Fibroblast of villous mesenchyme (primary cell): ENCODE results near the gene KCNN2. TPM values are rescaled to one million over a fixed set of nuclear protein-coding genes. Genes with fewer than 3 reads are reported as not detected.

ENCODE experiments used
- DNase-seq: peaks from one replicate; pipeline ENCODE4 v3.0.0-alpha.2; 2010; ENCODE audit warnings: low read depth
- H3K4me3 ChIP-seq: 2 replicates; pipeline ENCODE4 v1.5.1; 2011; ENCODE audit warnings: low read depth, mild to moderate bottlenecking, low read length
- total RNA-seq: library from RNA; depleted of rRNA; stranded (reverse); fragments of >200 nt; gene quantifications from 2 replicates; pipeline ENCODE4 v1.2.3, GENCODE V29; 2012
- TF ChIP-seq, protein P1 (sequence below): IDR thresholded peaks from 2 replicates; pipeline ENCODE4 v1.5.1; 2012; ENCODE audit warnings: low read depth, mild to moderate bottlenecking, low read length; ENCODE audit not compliant: insufficient read depth

The KCNN2 gene
- total RNA-seq: 0.64 and 2.6 TPM in 2 replicates

DNA sequence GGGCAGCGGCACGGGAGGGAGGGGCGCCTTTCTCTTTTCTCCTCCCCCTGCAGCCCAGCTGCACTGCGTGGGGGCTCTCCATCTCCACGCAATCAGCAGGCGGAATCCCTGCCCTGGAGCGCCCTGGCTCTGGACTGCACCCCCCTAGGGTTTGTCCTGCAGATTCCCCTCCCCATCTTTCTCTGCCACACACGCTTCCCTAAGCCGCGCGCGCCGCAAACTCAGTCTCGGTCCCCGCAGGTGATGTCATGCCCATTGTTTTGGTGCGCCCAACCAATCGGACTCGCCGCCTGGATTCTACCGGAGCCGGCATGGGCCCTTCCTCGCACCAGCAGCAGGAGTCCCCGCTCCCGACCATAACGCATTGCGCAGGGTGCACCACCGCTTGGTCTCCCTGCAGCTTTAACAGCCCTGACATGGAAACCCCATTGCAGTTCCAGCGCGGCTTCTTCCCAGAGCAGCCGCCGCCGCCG, at the start of gene KCNN2:
Gene KCNN2, plus strand, starts transcription at position 347 of the 473 bp plus-strand sequence. Its CDS starts 70 bp downstream, at position 417.
- TF ChIP-seq, protein P1, sequence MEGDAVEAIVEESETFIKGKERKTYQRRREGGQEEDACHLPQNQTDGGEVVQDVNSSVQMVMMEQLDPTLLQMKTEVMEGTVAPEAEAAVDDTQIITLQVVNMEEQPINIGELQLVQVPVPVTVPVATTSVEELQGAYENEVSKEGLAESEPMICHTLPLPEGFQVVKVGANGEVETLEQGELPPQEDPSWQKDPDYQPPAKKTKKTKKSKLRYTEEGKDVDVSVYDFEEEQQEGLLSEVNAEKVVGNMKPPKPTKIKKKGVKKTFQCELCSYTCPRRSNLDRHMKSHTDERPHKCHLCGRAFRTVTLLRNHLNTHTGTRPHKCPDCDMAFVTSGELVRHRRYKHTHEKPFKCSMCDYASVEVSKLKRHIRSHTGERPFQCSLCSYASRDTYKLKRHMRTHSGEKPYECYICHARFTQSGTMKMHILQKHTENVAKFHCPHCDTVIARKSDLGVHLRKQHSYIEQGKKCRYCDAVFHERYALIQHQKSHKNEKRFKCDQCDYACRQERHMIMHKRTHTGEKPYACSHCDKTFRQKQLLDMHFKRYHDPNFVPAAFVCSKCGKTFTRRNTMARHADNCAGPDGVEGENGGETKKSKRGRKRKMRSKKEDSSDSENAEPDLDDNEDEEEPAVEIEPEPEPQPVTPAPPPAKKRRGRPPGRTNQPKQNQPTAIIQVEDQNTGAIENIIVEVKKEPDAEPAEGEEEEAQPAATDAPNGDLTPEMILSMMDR: no peak
- H3K4me3 ChIP-seq: peak within 1 kb of the TSS; percentile 57
- DNase-seq: peak; percentile 70

- TF ChIP-seq, protein P1: no peak
- no peak for DNase-seq
Observed at GRCh38 chr5:114312658-114313057, 49.2 kb upstream of the KCNN2 start.

GRCh38 chr5:114314061-114314460, 47.8 kb upstream of the KCNN2 start:
- DNase-seq: no peak
- no peak overlapping the region for H3K4me3 ChIP-seq
- TF ChIP-seq, protein P1: no peak

More at GRCh38 chr5:114312658-114313057, 49.2 kb upstream of the KCNN2 start:
- H3K4me3 ChIP-seq: no peak overlapping the region

GRCh38 chr5:114316167-114316566, 45.7 kb upstream of the KCNN2 start:
- H3K4me3 ChIP-seq: no peak overlapping the region
- TF ChIP-seq, protein P1: peak; percentile 19
- peak; percentile 19 for DNase-seq

GRCh38 chr5:114317751-114318150, 44.1 kb upstream of the KCNN2 start:
- H3K4me3 ChIP-seq: no peak overlapping the region
- TF ChIP-seq, protein P1: no peak
- DNase-seq: peak; percentile 15

DNA sequence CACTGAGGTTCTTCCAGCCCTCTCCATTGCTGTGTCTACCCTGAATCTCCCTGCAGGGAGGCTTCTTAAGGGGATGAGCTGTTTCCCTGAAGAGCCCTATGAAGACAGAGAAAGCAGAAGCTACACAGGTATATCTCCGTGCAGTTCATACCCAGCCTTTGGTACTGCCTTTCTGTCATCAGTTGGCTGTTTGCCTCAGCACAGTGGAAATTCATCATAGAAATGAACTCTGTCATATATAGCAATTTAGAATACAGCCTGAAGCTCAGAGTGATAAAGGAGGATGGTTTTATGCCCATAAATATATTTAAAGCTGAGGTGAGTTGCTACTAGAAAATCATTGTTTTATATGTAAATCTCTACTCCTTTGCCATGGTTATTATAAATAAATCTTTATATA, 42.6 kb upstream of the KCNN2 start:
- no peak overlapping the region for H3K4me3 ChIP-seq
- TF ChIP-seq, protein P1: no peak
- DNase-seq: no peak

GRCh38 chr5:114319821-114320220, 42.0 kb upstream of the KCNN2 start:
- no peak for DNase-seq
- TF ChIP-seq, protein P1: no peak

More at GRCh38 chr5:114319821-114320220, 42.0 kb upstream of the KCNN2 start:
- no peak overlapping the region for H3K4me3 ChIP-seq
